ENCODE results near the gene POLR3F. TPM values are rescaled to one million over a fixed set of nuclear protein-coding genes. Genes with fewer than 3 reads are reported as not detected.

The POLR3F gene, protein sequence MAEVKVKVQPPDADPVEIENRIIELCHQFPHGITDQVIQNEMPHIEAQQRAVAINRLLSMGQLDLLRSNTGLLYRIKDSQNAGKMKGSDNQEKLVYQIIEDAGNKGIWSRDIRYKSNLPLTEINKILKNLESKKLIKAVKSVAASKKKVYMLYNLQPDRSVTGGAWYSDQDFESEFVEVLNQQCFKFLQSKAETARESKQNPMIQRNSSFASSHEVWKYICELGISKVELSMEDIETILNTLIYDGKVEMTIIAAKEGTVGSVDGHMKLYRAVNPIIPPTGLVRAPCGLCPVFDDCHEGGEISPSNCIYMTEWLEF
- 10 to 100 TPM; 16.2 to 20.2 (median 19.0) TPM for polyA plus RNA-seq (ENCODE audit: insufficient read length in 4 of 4)

DNA sequence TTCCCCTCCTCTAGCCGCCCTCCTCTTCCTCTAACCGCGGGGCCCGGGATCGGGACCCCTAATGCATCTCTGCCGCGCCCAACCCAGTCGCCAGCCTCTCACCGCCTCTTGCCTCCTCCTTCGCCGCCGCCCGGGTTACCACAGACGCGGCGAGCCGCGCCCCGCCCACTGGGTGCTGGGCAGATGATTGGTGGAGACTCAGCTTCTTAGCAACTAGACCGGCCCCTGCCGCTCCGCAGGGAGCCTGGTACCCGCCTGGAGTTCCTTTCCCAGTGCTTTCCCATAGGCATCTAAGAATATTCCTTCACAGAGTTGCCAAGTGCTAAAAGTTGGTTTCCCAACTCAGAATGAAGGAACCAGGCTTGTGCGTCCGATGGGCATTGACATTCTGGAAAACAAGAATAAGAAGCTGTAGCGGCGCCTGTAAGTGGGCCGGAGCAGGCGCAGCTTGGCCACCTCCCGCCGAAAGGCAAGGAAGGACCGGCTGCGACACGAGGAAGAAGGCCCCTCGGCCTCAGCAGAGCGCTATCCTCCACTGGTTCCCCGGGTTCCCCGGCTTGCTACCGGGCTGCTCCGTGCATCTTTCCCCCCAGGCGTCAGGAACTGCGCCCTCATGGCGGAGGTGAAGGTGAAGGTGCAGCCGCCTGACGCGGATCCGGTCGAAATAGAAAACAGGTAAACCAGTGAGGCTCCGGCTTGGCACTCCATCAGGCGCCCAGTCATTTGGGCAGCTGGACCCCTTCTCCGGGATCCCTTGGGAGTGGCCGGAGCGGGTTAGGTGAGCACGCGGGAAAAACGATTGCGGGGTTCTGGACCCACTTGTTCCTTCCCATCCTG, at the start of gene POLR3F, which contains the start of gene DZANK1:
Gene POLR3F, plus strand, starts transcription at position 497 of the 837 bp plus-strand sequence. Its CDS starts 117 bp downstream, at position 614.
Gene DZANK1, minus strand, starts transcription at position 137 of the 837 bp plus-strand sequence. CDS start 1,672 bp downstream, outside the sequence.
- peak; percentile 87 to 94 (median 90) for DNase-seq (ENCODE audit: low read depth in 4 of 4, low spot score in 3 of 4)

DNA sequence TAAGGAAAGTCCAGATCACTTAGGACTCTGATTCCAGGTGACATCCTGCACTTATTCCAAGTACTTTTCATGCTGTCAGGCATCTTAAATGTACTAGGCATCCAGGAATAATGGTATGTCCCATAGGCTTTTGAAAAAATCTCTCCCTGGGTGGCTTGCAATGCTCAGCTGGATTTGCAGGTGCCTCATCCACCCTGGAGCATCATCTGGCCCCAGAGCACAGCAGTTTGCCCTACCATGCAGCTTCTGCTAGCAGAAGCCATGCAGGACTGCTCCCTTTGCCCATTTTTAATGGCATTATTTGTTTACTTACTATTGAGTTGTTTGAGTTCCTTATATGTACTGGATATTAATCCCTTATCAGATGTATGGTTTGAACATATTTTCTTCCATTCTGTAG, 45.6 kb upstream of the POLR3F start:
- DNase-seq (ENCODE audit: low read depth in 4 of 4, low spot score in 3 of 4) = no peak

DNA sequence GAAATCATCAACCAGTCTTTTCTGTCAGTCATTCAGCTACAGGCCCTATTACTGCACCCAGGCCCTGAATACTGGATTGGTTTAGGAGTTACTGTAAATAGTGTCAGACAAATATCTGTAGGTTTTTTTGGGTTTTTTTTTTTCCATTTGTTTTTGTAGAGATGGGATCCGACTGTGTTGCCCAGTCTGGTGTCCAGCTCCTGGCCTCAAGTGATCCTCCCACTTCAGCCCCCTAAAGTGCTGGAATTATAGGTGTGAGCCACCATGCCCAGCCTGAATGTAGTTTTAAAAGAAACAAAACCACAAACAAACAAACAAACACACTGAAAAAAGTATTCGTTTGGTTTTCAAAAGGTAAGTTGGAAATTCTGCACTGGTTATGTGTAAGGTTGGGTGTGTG, 40.0 kb upstream of the POLR3F start:
- DNase-seq (ENCODE audit: low read depth in 4 of 4, low spot score in 3 of 4) = no peak

DNA sequence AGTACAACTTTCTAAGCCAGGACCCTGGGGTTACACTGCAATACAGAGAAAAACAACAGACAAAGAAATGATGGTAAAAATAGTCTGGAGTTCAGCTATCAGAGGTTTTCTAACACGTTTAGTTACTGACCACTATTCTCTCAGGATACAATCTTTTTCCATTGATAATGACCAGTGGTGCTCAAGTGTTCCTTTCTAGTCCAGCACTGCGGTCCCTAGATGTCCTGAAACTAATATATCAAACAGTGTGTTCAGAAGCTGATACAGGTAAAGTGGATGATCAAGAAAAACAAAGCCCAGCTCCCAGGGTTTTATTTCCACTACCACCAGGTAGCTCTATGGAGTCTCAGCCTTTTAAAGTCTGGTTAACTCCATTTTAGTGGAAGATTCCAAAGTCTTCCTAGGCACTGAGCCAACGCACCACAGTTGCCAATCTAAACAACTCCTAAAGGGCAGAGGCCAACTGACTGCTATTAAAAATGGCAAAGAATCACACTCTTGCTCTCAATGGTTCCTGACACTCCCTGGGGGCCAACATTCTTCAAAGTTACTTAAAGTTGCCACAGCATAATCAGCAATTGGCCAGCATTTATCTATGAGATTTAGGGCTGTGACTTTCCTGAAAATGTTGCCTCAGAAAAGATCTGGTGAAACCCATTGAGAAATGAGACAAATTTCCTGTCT, 38.6 kb upstream of the POLR3F start:
- no peak for DNase-seq (ENCODE audit: low read depth in 4 of 4, low spot score in 3 of 4)

DNA sequence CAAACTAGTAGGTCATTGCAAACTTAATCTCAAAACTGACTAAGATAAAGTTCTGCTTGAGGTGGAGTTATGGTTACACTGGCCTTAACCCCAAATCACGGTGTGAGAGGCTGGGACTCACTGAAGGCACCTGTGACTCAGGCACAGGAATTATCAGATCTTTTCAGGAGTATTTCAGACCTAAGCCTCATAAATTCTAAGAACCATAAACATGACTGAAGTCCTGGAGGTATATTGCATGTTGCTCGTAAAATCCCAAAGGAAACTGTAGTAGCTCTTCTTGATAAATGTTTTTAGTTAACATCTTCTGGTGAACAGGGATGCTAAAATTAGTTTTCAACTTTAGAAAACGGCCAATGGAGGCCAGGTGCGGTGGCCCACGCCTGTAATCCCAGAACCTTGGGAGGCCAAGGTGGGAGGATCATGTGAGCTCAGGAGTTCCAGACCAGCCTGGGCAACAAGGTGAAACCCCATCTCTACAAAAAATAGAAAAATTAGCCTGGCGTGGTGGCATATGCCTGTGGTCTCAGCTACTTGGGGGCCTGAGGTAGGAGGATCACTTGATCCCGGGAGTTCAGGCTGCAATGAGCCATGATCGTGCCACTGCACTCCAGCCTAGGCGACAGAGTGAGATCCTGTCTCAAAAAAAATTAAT, 36.9 kb upstream of the POLR3F start:
- no peak for DNase-seq (ENCODE audit: low read depth in 4 of 4, low spot score in 3 of 4)

DNA sequence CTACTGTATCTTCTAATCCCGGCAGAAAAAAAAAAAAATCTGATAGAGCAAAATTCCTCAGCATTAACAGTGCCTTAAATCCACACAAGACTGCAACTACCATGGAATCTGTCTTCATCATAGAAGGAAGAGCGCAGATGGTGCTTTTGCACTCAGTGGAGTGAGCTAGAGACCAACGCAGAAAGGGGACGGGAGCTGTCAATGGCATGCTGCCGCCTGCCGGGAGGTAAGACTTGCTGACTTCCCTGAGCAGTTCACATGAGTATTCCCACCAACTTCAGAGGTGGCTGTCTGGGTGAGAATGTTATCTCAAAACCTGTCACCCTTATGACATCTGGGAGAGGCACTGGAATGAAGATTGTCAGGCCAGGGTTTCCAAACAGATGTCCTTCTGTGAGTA, 36.0 kb upstream of the POLR3F start:
- no peak for DNase-seq (ENCODE audit: low read depth in 4 of 4, low spot score in 3 of 4)

DNA sequence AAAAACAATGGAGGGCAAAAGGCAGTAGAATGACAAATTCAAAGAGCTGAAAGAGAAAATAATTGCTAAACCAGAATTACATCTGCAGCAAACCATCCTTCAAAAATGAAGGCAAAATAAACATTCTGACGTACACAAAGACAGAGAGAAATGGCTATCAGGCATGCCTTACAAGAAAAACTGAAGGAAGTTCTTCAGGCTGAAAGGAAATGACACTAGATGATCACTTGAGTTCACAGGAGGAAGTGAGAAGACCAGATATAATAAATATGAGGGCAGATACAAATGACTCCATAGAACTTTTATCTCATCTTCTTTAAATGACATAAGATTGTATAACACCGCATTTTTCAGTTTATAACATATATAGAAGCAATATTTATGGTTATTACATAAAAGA, 30.3 kb upstream of the POLR3F start:
- no peak for DNase-seq (ENCODE audit: low read depth in 4 of 4, low spot score in 3 of 4)

DNA sequence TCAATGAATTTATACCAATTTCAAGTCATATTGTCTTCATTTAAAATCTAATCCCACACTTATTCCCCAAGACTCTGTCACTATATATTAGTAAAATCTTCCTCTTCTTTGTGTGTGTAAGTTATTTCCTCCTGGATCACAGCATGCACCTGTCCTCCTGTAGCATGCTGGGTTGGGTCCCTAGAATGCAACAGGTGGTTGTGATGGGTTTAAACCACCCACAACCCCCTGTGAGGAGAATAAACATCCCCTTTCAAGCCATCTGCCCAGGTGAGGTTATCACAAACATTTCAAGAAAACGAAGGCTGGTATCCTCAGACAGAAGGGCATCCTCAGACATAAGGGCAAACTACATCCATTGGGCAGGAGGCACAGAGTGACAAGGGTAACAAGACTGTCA, 26.8 kb upstream of the POLR3F start:
- DNase-seq (ENCODE audit: low read depth in 4 of 4, low spot score in 3 of 4) = no peak

DNA sequence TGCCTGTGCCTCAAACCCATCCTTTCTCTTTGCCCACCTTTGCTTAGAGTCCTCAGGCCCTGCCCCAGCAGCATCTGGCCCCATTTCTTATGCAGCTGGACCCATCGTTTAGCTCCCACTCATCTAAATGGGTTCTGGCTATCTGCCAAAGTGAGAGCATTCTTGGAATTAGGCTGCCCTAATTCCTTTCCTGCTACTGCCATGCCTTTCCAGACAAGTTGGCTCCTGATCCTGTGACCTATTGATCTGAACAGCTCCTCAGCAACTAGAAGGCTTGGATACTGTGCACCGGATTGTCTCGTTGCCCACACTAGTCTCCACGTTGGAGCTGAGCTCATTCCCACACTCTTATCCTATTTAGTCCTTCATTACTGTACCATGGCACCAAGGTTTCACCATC, 23.3 kb upstream of the POLR3F start:
- no peak for DNase-seq (ENCODE audit: low read depth in 4 of 4, low spot score in 3 of 4)

DNA sequence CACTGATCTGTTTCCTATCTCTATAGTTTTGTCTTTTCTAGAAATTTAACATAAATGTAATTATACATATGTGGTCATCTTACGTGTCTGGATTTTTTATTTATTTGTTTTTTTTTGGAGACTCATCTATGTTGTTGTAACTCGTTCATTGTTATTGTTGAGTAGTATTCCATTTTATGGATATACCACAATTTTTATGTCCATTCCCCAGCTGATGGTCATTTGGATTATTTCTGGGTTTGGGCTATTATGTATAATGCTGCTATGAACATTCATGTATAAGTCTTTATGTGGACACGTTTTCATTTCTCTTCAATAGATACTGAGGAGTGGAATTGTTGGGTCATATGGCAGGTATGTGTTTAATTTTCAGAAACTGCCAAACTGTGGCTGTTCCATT, 10.6 kb upstream of the POLR3F start:
- DNase-seq (ENCODE audit: low read depth in 4 of 4, low spot score in 3 of 4) = no peak

DNA sequence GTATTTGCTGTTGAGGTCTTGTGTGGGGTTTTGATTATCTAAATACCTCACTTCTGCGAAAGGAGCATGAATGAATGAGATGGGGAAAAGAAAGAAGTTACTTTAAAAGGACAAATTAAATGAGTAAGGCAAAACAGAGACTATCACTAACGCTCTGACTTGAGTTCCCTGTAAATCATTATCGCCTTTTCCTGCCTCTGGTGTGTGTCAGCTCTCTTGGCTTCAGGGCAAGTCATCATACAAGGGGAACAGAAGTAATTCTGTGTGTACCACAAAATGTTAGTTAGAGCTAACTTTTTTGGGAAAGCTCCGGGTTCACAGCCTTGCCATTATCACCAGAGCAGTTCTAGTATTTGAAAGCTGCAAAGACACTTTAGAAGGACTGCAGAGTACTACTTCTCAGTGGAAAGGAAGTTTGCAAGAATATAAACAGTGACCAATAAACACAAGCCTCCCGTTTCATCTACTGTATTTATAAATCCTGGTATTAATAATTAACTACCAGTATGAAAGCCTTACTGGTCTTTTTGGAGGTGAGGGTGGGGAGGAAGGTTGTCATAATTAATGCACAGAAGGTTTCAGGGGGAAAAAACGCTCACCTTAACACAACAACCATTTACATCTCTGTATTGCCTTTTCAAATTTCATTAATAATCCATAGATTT, 1.5 kb upstream of the POLR3F start:
- DNase-seq (ENCODE audit: low read depth in 4 of 4, low spot score in 3 of 4) = no peak

DNA sequence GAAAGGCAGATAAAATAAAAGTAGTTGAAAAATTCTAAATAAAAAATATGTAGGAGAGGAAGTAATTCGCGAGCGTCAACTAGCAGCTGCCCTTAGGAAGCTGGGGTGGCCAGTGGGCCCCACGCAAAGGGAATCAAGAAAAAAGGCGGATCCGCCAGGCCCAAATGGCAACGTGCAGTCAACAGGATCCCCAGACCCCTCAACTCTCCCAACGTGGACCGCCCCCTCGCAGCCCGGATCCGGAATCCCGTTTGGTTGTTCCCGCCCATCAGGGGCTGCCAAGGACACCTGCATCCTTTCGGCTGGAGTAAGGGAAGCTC, 656 bp upstream of the POLR3F start:
- no peak for DNase-seq (ENCODE audit: low read depth in 4 of 4, low spot score in 3 of 4)

DNA sequence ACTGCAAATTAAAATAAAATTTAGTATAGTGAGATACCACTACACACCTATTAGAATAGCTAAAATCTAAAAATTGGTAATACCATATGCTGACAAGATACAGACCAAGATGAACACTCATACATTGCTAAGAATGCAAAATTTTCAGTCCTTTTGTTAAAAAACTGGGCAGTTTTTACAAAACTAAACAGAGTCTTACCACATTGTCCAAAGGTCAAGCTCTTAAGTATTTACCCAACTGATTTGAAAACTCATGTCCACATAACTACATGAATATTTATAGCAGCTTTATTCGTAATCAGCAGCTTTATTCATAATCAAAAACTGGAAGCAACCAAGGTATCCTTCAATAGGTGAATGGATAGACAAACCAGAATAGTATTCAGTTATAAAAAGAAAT, 10.0 kb downstream of the POLR3F start:
- DNase-seq (ENCODE audit: low read depth in 4 of 4, low spot score in 3 of 4) = no peak

DNA sequence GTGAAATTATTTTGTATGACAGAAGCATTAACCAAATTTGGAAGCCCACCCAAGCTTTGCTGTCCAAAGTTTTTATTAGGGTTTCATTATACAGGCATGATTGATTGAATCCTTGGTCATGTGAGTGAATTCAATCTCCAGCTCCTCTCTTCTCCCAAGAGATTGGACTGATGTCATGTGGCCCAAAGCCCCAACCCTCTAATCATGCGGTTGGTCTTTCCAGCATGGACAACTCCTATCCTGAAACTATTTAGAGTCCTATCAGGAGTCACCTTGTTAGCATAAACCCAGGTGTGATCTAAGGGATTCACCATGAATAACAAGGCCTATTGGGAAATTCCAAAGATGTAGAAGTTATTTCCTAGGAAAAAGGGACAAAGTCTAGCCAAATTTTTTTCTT, 10.6 kb downstream of the POLR3F start:
- DNase-seq (ENCODE audit: low read depth in 4 of 4, low spot score in 3 of 4) = no peak

DNA sequence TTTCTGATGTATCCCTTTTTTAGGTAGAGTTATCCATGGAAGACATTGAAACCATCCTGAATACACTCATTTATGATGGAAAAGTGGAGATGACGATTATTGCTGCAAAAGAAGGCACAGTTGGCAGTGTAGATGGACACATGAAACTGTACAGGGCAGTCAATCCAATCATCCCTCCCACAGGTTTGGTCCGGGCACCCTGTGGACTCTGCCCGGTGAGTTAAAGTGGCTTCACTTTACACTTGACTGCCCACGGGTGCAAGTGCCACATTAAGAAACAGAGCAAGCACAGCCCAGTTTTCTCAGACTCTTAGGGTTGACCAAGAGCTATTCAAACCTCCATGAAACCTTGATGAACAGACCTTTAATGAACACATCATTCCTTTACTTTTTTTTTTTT, 14.4 kb downstream of the POLR3F start:
- DNase-seq (ENCODE audit: low read depth in 4 of 4, low spot score in 3 of 4) = no peak

DNA sequence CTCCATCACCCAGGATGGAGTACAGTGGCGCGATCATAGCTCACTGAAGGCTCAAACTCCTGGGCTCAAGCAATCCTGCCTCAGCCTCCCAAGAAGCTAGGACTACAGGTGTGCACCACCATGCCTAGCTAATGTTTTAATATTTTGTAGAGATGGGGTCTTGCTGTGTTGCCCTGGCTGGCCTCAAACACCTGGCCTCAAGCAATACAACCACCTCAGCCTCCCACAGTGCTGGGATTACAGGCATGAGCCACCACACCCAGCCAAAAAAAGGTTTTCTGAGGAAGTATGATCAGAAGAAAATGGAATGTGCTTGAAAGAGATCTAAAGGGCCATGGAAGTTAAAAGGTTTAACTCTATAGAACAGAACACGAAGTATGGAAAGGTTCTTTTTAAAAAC, 21.1 kb downstream of the POLR3F start:
- DNase-seq (ENCODE audit: low read depth in 4 of 4, low spot score in 3 of 4) = no peak

DNA sequence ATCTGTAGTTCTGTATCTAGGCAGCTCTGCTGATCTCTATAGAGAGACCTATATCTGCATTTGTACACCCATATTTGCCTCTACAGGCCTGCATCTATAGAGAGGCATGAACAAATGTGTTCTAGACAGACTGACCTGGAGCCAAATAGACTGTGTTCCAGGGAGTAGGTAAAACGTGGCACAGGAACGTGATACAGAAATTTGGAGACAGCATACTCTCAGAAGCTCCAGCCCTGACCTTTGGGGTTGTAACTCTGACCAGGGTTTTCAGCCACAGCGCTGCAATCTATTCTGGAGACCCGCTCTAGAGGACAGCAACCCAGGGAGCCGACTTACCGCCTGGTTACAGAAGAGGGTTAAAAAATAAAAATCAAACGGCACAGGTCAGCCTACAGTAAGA, 28.9 kb downstream of the POLR3F start:
- no peak for DNase-seq (ENCODE audit: low read depth in 4 of 4, low spot score in 3 of 4)

DNA sequence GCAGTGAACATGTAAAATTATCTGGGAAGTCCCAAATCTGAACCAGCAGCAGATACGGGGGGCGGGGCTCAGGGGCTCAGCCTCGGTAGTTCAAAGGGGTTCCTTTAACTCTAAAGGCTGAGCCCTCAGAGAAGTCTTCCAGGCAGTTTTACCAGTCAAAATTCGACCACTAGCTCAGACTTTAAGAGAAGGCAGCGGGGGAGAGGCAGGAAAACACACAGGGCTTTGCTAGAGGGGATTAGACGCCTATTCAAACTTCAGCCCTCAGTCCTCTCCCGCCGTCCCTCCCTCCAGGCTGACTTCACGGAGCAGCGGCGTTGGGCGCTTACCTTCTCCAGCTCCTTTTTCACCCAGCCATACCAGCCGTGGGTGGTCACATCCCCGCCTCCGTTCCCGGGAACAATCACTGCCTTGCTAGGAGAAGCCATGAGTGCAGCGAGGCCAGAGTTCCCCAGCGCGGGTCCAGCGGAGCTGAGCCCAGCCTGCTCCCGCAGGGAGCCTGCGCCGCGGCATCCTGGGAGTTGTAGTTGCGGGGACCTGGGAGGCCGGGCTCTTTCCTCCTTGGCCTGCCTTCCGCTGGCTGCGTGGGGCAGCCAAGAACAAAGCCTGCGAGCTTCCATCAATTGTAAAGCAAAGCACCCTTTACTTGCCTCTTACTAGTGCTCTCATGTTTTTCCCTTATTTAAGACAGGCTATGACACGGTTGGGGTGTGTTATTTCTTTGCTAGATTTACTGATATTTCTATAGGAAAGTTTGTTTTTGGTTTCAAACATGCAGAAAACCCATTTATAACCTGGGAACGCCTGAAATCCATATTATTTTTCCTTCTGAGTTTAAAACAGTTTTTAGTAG, 29.8 kb downstream of the POLR3F start, which contains the start of gene RBBP9:
Gene RBBP9, minus strand, starts transcription at position 486 of the 853 bp plus-strand sequence. Its CDS starts 58 bp downstream, at position 428.
- peak; percentile 74 to 79 (median 76) for DNase-seq (ENCODE audit: low read depth in 4 of 4, low spot score in 3 of 4)

DNA sequence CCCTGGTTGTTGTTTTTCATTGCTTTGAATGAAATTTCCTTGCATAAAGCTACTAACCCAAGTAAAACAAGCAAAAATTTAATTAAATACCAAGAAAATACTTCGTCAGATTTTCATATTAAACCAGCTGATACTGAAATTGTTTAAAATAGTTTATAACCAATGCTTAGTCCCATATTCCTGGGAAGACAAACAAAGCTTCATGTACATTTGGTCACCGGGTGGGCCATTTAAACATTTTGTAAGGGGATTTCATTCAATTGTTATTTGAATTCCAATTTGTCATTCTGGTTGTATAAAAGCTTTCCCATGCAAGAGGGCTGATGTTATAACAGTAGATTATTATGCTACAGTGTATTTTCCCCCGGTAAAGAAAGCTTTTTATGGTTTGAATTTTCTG, 30.4 kb downstream of the POLR3F start:
- DNase-seq (ENCODE audit: low read depth in 4 of 4, low spot score in 3 of 4) = no peak
